ENCODE results near the gene KLHDC8A. TPM values are rescaled to one million over a fixed set of nuclear protein-coding genes. Genes with fewer than 3 reads are reported as not detected.

KLHDC8A gene
- polyA plus RNA-seq, 1 donor, result 8.7 TPM

Other genes with a start within 250 kb of the KLHDC8A start
- 13.4 TPM for gene RBBP5, start 234.9 kb downstream of the KLHDC8A start, polyA plus RNA-seq
- gene DSTYK, start 145.2 kb downstream of the KLHDC8A start, polyA plus RNA-seq, result 6.0 TPM
- gene TMCC2, start 129.0 kb downstream of the KLHDC8A start, polyA plus RNA-seq, result 6.2 TPM
- gene NUAK2, start 35.2 kb downstream of the KLHDC8A start, polyA plus RNA-seq, result 8.5 TPM
- 1.0 TPM for gene LEMD1, start 65.1 kb upstream of the KLHDC8A start, polyA plus RNA-seq
- 0.88 TPM for gene BLACAT1, start 99.1 kb upstream of the KLHDC8A start, polyA plus RNA-seq
- 52.6 TPM for gene CDK18, start 147.7 kb upstream of the KLHDC8A start, polyA plus RNA-seq